Measurements from ENCODE around the gene RDM1.

The RDM1 gene

GRCh38 chr17:35913609-35914008 is 17.0 kb downstream of the RDM1 start:
- TF ChIP-seq POLR2AphosphoS5 (IDR thresholded peaks at IDR 0.05; ENCODE audit: low read depth), result no peak
- TF ChIP-seq REST (IDR thresholded peaks at IDR 0.05; ENCODE audit: insufficient replicate concordance, low read depth), result no peak
- no peak for TF ChIP-seq GABPA (IDR thresholded peaks at IDR 0.05; ENCODE audit: low read depth)
- no peak for TF ChIP-seq SPI1 (IDR thresholded peaks at IDR 0.05; ENCODE audit: borderline replicate concordance, low read depth)
- no peak for TF ChIP-seq CTCF (IDR thresholded peaks at IDR 0.05; ENCODE audit: insufficient read depth, low read length)
- DNase-seq (ENCODE audit: low read depth in 1 of 2, low spot score in 1 of 2), result no peak
- no peaks in the 10 kb centered on the region for H3K27me3 ChIP-seq (ENCODE audit: insufficient read depth, poor library complexity, severe bottlenecking)
- H3K27ac ChIP-seq (replicated peaks), result no peak overlapping the region
- no peak overlapping the region for H3K4me3 ChIP-seq (replicated peaks; ENCODE audit: insufficient read depth, low read length)

GRCh38 chr17:35912942-35913341 is 17.6 kb downstream of the RDM1 start:
- Histone ChIP-seq H3K4me3 (replicated peaks; ENCODE audit: insufficient read depth, low read length) (no peak overlapping the region), H3K27ac (replicated peaks) (no peak overlapping the region), H3K27me3 (ENCODE audit: insufficient read depth, poor library complexity, severe bottlenecking) (no peaks in the 10 kb centered on the region)
- no peak for DNase-seq (ENCODE audit: low read depth in 1 of 2, low spot score in 1 of 2)
- TF ChIP-seq SPI1 (IDR thresholded peaks at IDR 0.05; ENCODE audit: borderline replicate concordance, low read depth) (no peak), REST (IDR thresholded peaks at IDR 0.05; ENCODE audit: insufficient replicate concordance, low read depth) (no peak), CTCF (IDR thresholded peaks at IDR 0.05; ENCODE audit: insufficient read depth, low read length) (no peak), POLR2AphosphoS5 (IDR thresholded peaks at IDR 0.05; ENCODE audit: low read depth) (no peak), GABPA (IDR thresholded peaks at IDR 0.05; ENCODE audit: low read depth) (no peak)

GRCh38 chr17:35912339-35912912 is 18.1 kb downstream of the RDM1 start:
- TF ChIP-seq GABPA (IDR thresholded peaks at IDR 0.05; ENCODE audit: low read depth) (no peak), CTCF (IDR thresholded peaks at IDR 0.05; ENCODE audit: insufficient read depth, low read length) (no peak), POLR2AphosphoS5 (IDR thresholded peaks at IDR 0.05; ENCODE audit: low read depth) (no peak), REST (IDR thresholded peaks at IDR 0.05; ENCODE audit: insufficient replicate concordance, low read depth) (no peak), SPI1 (IDR thresholded peaks at IDR 0.05; ENCODE audit: borderline replicate concordance, low read depth) (no peak)
- no peak overlapping the region for H3K27ac ChIP-seq (replicated peaks)
- no peak for DNase-seq (ENCODE audit: low read depth in 1 of 2, low spot score in 1 of 2)
- H3K27me3 ChIP-seq (ENCODE audit: insufficient read depth, poor library complexity, severe bottlenecking), result no peaks in the 10 kb centered on the region
- H3K4me3 ChIP-seq (replicated peaks; ENCODE audit: insufficient read depth, low read length), result no peak overlapping the region
